ENCODE data around the gene ATP2B2.

ATP2B2 gene

GRCh38 chr3:10338591-10339353 is 166.6 kb downstream of the ATP2B2 start:
- DNase-seq, result no peak

GRCh38 chr3:10338164-10338470 is 167.3 kb downstream of the ATP2B2 start:
- DNase-seq, result no peak

GRCh38 chr3:10337323-10338163 is 167.8 kb downstream of the ATP2B2 start:
- DNase-seq, result no peak

GRCh38 chr3:10336761-10337160 is 168.6 kb downstream of the ATP2B2 start:
- DNase-seq, result no peak

GRCh38 chr3:10335871-10336622 is 169.3 kb downstream of the ATP2B2 start:
- no peak for DNase-seq

- DNase-seq, result no peak
These were observed 170.1 kb downstream of the ATP2B2 start for GRCh38 chr3:10335190-10335738.

- no peak for DNase-seq
These were observed 170.9 kb downstream of the ATP2B2 start for GRCh38 chr3:10334459-10334858.

- no peak for DNase-seq
These were observed 171.3 kb downstream of the ATP2B2 start for GRCh38 chr3:10334042-10334441.

- DNase-seq, result no peak
These were observed 172.1 kb downstream of the ATP2B2 start for GRCh38 chr3:10333349-10333650.

GRCh38 chr3:10332481-10333348 is 172.7 kb downstream of the ATP2B2 start:
- DNase-seq, result no peak

GRCh38 chr3:10331320-10331719 is 174.1 kb downstream of the ATP2B2 start:
- no peak for DNase-seq

GRCh38 chr3:10330319-10330718 is 175.1 kb downstream of the ATP2B2 start:
- no peak for DNase-seq

- no peak for DNase-seq
These were observed 175.8 kb downstream of the ATP2B2 start for GRCh38 chr3:10329495-10330015.

- no peak for DNase-seq
These were observed 176.8 kb downstream of the ATP2B2 start for GRCh38 chr3:10328460-10329071.

GRCh38 chr3:10327592-10327991 is 177.8 kb downstream of the ATP2B2 start:
- DNase-seq, result no peak

GRCh38 chr3:10322352-10322710 is 183.1 kb downstream of the ATP2B2 start:
- peak; percentile 47 for DNase-seq

- no peak for DNase-seq
These were observed 183.6 kb downstream of the ATP2B2 start for GRCh38 chr3:10321630-10322351.

GRCh38 chr3:10320320-10320677 is 185.1 kb downstream of the ATP2B2 start:
- DNase-seq, result no peak

GRCh38 chr3:10319804-10320203 is 185.6 kb downstream of the ATP2B2 start:
- DNase-seq, result no peak

- no peak for DNase-seq
These were observed 186.1 kb downstream of the ATP2B2 start for GRCh38 chr3:10319251-10319650.

- DNase-seq, result no peak
These were observed 187.4 kb downstream of the ATP2B2 start for GRCh38 chr3:10317961-10318350.

All from NCI-H82 (cell line).